Measurements from ENCODE around the gene SEC14L1.
A peak's percentile ranks its signal among the peaks of the same experiment; 100 is the strongest.
"Not testable (repeated sequence)": the region's sequence is repeated elsewhere in the genome, so short reads cannot be mapped to it uniquely, and the experiment has no call there.

SEC14L1 gene

GRCh38 chr17:77247048-77247541 is 106.3 kb downstream of the SEC14L1 start:
- no peaks in the 10 kb centered on the region for H3K36me3 ChIP-seq (replicated peaks)
- peak overlapping the region; percentile 54 for H3K4me3 ChIP-seq (ENCODE audit: low read depth, low read length)
- TF ChIP-seq CTCF (IDR thresholded peaks at IDR 0.05; ENCODE audit: low read depth, low read length, missing control alignments) = peak; percentile 72
- DNase-seq = peak; percentile 35
- in situ Hi-C loops (cut with HindIII; ENCODE audit: low pct_ligation_motif_present, low sequenced_read_pairs) = no loop called here
- H3K27ac ChIP-seq = no peak overlapping the region
- no peaks in the 10 kb centered on the region for H3K27me3 ChIP-seq (replicated peaks)

- Histone ChIP-seq H3K27ac (no peak overlapping the region), H3K36me3 (replicated peaks) (no peaks in the 10 kb centered on the region), H3K27me3 (replicated peaks) (no peaks in the 10 kb centered on the region), H3K4me3 (ENCODE audit: low read depth, low read length) (no peak overlapping the region)
- no peak for DNase-seq
- in situ Hi-C loops (cut with HindIII; ENCODE audit: low pct_ligation_motif_present, low sequenced_read_pairs) = no loop called here
- no peak for TF ChIP-seq CTCF (IDR thresholded peaks at IDR 0.05; ENCODE audit: low read depth, low read length, missing control alignments)
These were observed 106.8 kb downstream of the SEC14L1 start for GRCh38 chr17:77247609-77248008.

GRCh38 chr17:77248216-77249114 is 107.7 kb downstream of the SEC14L1 start:
- H3K36me3 ChIP-seq (replicated peaks) = no peaks in the 10 kb centered on the region
- no peak for DNase-seq
- H3K27me3 ChIP-seq (replicated peaks) = no peaks in the 10 kb centered on the region
- no peak overlapping the region for H3K4me3 ChIP-seq (ENCODE audit: low read depth, low read length)
- TF ChIP-seq CTCF (IDR thresholded peaks at IDR 0.05; ENCODE audit: low read depth, low read length, missing control alignments) = no peak
- in situ Hi-C loops (cut with HindIII; ENCODE audit: low pct_ligation_motif_present, low sequenced_read_pairs) = no loop called here
- H3K27ac ChIP-seq = no peak overlapping the region

GRCh38 chr17:77251622-77252183 is 110.9 kb downstream of the SEC14L1 start:
- H3K4me3 ChIP-seq (ENCODE audit: low read depth, low read length) = no peak overlapping the region
- TF ChIP-seq CTCF (IDR thresholded peaks at IDR 0.05; ENCODE audit: low read depth, low read length, missing control alignments) = no peak
- no peak for DNase-seq
- H3K36me3 ChIP-seq (replicated peaks) = no peaks in the 10 kb centered on the region
- in situ Hi-C loops (cut with HindIII; ENCODE audit: low pct_ligation_motif_present, low sequenced_read_pairs) = no loop called here
- H3K27ac ChIP-seq = peak overlapping the region; percentile 71
- H3K27me3 ChIP-seq (replicated peaks) = no peaks in the 10 kb centered on the region

- DNase-seq = peak; percentile 61
- in situ Hi-C loops (cut with HindIII; ENCODE audit: low pct_ligation_motif_present, low sequenced_read_pairs) = not testable (repeated sequence)
These were observed 111.5 kb downstream of the SEC14L1 start for GRCh38 chr17:77252306-77252705.

GRCh38 chr17:77253611-77254051 is 112.9 kb downstream of the SEC14L1 start:
- TF ChIP-seq CTCF (IDR thresholded peaks at IDR 0.05; ENCODE audit: low read depth, low read length, missing control alignments) = no peak
- Histone ChIP-seq H3K36me3 (replicated peaks) (no peaks in the 10 kb centered on the region), H3K4me3 (ENCODE audit: low read depth, low read length) (no peak overlapping the region), H3K27me3 (replicated peaks) (no peaks in the 10 kb centered on the region), H3K27ac (no peak overlapping the region)
- DNase-seq = no peak
- in situ Hi-C loops (cut with HindIII; ENCODE audit: low pct_ligation_motif_present, low sequenced_read_pairs) = no loop called here

More at GRCh38 chr17:77252306-77252705, 111.5 kb downstream of the SEC14L1 start:
- peak overlapping the region; percentile 71 for H3K27ac ChIP-seq
- not testable (repeated sequence) for H3K4me3 ChIP-seq (ENCODE audit: low read depth, low read length); H3K27me3 ChIP-seq (replicated peaks); H3K36me3 ChIP-seq (replicated peaks)

Data from brain microvascular endothelial cell (primary cell).